Activated CD8-positive, alpha-beta memory T cell treated with anti-CD3 and anti-CD28 coated beads for 24 hours (primary cell): ENCODE measurements around the gene TLE3.

Experiments
- DNase-seq: peaks from one replicate; pipeline ENCODE4 v3.0.0-alpha.2; 2020

The TLE3 gene

DNA sequence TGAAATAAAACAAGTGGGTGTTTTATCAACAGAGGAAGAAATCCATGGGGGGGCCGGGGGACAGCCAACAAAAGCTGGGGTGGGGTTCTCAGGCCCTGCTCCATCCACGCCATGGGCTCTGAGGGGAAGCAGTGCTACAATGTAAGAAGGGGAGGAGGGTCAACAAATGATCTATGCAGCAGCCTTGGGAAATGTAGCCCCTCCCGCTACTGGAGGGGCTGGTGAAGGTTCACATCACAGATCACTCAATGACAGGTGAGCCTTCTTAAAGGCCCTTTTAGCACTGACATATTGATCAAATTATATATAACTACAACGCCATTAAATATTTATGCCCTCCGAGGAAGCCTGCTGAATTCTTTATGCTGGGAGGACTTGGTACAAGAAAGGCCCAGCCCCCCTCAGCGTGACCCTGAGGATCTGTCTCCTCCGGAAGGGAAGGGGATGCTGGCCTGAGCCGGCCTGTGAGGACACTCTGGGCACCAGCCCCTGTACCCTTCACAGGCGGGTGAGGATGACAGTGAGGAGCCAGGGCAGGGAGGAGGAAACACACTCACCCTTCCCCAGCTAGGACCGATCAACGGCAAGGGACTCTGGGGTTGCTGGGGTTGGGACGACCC, 15.3 kb downstream of the TLE3 start:
- DNase-seq: no peak

DNA sequence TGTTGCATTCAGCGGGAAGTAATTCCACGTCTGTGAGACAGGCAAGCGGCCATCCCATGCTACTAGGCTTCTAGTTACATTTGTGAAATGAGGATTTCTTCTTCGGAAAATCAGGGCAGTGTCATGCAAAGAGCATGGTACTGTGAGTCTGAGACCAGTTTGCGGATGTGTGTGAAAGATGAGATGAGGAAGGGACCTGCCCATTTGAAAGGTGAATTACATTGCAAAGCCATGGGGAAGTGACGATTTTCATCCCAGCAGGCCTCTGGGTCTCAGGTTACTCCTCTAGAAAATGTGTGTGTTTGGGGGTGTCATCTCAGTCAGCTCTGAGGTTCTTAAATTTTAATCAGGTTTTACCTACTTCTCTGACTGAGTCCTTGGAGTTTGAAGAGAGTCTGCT, 16.1 kb downstream of the TLE3 start:
- DNase-seq: no peak

DNA sequence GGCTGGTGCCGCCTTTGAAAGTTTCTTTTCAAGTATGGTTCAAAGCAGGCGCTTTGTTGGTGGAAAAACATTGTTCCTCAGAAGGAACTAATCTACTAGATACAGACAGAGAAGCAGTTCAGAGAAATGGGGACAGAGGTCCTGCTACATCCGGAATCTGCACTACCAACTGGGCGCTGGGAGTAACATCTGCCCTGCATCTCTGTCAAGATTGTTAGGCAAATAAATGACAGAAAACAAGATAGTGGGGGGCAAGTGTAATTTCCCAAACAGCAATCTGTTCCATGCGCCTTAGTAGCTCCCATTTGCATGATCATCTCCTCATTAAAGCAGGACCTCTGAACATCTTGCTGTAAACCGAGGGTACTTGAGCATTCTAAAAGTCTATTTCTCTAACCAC, 17.4 kb downstream of the TLE3 start:
- DNase-seq: no peak

DNA sequence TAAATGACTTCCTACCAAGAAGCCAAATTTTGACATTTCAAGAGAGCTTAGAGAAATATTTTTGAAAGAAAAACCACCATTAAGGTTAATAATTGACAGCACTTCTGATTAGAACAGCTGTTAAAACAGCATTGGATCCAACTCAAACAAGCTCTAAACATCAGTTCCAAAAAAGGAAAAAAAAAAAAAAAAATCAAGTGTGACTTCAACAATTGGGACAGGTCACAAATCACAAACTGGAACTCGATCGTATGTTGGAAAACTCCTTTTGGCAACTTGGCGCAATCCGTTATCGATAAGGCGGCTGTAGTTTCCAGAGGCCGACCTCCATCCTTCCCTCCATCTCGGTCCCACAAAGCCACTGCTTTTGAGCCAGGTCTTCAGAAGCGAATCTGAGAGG, 17.8 kb downstream of the TLE3 start:
- no peak for DNase-seq

DNA sequence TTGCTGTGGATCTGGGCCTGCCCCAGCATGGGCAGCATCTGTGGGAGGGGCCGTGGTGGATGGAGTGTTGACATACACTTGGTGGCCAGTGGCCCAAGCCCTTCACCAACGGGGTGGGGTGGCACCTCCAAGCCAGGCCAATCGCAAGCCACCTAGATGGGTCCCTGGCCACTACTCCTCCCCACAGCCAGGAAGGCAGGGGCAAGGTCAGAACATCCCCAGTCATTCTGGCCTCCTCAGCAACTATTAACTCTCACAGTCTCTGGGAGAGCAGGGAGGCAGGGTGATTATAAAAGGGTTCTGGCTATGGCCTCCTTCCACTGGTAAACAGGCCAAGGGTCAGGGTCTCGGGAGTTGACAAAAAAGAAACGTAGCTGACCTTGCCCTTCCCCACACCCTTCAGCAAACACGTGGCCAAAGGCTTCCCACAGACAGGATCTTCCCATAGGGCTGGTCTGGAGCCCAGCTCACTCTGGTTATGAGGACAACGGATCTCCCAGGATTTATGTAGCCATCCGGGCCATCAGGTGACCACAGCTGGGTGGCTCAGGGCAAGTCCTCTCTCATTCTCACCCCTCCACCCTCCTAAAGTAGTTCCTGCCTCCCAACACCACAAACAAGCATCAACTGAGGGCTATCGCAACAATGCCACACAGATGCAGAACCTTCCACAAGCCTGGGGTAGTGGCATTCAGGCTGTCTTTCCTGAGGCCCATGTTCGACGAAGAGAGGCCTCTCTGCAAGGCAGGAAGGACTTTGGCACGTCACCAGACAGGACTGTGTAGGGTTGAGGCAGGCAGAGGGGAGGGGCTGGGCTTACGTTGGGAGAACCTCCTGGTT, 18.9 kb downstream of the TLE3 start:
- no peak for DNase-seq

DNA sequence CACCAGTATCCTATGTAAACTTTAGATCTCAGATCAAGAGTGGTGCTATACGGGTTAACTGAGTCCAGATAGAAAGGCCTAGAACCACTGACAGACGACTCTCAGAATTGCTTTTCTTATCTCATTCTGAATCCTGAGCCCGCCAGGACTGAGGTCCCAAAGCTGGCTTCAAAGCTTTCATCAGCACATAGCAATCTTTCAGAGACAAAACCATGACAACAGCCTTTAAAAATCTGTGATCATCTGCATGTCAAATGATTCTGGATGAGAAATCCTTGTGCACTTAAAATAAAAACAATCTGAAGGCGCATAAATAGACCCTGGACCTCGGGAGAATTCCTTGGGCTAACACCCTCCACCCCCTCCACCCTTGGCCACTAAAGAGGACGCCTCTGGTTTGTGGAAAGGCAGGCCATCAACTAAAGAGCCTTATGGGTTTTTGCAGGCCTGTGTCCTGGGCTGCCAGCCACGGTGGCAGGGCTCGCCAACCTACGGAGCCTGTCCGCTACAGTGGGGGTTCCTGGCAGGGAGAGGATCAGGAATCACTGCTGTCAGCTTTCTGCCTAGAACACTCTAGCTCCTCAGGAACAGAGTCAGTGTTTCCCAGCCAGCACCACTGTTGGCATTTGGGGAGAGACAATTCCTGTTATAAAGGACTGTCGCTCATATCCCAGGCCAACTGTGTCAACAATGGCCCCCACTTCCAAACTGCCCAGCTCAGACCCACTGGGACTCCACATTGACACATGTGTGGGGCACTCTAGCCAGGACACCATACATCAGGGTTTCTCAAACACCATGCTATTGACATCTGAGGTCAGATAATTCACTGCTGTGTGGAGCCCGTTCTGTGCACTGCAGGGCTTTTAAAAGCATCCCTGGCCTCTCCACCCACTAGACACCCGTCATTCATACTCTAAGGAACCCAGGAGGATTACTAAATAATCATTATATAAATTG, 20.2 kb downstream of the TLE3 start:
- no peak for DNase-seq

DNA sequence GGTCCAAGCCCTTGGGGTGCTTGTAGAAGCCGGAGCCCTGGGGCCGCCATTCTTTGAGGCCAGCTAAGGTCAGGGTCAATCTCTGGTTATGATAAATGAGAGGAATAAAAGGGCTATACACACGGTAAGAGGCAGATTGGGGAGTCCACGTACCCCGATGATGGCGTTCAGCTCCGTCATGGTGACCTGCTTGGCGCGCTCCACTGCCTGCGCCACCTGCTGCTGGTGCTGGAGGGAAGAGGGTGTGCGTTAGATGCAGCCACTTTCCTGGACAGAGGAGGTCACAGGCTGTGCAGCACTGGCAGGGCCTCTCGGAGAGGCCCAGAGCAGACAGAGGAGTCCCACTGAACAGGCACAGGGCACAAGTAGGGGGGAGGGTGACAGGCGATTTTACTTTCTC, 23.3 kb downstream of the TLE3 start:
- DNase-seq: no peak

DNA sequence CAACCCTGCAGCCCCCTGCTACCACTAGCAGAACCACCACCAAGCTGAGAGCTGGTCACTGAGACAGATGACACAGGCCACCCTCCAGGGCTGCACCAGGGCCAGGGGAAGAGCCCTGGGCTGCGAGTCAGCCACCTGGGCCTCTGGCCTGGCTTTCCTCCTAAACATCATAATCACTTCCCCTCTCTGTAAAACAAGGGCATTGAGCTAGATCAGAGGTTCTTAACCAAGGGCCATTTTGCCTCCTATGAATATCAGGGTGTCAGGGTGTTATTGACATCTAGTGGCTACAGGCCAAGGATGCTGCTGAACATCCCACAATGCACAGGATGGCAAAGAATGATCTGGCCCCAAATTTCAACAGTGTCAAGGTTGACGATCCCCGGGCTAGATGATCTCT, 25.2 kb downstream of the TLE3 start:
- no peak for DNase-seq

DNA sequence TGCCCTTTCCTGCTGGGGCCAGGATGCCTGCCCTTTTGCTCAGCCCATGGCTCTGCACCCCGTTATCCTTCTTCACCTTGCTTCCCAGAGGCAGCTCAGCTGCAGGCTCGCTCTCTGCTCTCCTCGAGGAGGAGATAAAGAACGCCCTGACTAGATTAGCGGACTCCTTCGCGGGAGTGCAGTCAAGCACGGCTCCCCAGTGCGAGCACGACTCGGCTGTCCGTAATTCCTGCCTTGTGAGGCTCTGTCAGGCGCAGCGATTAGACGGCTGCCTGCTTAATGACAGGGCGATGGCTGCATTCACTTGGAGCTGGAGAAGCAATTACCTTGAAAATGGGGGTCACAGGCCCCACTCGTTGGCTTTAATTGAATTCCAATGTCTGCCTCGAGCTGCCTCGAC, 25.9 kb downstream of the TLE3 start:
- no peak for DNase-seq

DNA sequence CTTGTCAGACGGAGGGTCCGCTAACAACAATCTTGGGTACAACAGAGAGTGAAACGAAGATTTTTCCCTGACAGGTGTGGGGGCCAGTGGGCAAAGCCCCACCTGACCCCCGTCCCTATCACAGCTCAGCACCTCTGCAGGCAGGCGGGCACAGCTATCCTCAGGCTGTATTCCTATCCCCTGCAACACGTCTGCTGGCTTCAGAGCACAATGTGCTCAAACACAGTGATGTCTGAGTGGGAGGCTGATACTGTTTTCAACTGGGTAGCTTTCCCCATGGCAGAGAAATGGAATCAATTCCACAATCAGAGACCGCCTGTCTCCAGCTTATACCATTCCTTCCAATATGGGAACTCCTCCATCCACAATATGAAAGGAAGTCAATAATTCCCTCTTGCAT, 28.0 kb downstream of the TLE3 start:
- DNase-seq: no peak

DNA sequence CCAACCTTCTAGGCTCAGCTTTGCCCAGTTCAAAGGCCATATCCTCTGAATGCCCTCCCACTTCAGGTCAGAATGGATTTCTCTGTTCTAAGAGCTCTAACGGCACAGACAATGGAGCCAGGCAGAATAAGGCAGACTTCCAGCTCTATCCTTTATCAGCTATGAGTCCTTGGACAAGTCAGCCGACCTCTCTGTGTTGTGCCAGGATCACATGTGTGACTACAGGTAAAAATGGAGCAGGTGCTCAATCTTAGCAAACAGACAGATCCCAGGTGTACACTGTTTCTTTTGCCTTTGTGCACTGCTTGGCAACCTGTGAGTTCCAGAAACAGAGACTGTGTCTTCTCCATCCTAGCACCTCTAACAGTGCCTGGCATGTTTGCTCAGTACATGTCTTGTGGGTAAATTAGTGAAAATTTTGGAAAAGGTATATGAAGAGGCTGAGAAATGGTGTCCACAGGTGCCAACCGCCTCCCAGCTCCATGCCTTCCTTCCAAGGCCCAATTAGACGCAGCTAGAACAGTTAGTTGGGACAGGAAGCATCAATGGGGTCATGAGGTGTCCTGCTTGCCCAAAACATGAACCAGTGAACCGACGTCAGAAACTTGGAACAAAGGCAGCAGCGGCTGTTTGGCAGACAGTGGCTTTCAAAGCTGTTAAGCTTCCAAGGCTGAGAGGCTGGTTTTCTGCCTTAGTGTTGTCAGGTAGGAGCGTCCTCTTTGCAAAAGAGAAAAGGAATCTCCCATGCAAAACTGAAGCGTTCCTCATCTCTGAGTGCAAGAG, 28.7 kb downstream of the TLE3 start:
- DNase-seq: no peak

DNA sequence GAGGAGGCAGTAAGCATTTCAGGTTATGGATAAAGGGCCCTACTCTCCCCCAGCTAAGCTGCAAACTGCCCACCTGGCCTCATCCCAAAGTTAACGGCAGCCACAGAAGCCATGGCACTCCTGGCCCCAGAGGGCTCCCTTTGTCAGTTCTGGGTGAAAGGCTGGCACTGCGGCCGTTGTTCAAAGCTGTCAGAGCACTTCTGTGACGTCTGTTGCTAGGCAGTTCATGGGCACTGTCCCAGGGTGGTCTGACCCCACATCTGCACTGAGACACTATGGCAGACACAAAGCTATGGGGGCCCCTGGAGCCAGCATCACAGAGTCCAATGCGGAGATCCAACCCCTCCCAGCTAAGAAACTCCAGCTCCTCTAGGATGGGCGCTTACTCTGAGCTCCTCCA, 30.0 kb downstream of the TLE3 start:
- no peak for DNase-seq

DNA sequence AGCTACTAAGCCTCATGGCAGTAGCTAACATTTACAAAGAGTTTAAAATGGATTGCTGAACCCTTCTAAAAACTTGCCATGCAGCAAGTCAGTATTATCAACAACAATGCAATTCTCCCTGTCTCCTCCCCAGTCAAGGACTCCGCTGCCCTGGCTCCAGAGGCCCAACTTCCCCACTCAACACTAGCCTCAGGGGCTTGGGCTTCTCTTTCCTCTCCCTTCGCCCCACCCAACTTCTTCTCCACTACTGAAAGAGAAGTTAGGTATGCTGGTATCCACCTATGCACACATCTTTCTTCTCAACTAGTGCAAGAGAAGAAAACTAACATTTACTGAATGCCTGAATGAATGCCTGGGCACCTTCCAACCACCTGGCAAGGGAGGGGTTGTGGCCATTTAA, 30.7 kb downstream of the TLE3 start:
- no peak for DNase-seq

DNA sequence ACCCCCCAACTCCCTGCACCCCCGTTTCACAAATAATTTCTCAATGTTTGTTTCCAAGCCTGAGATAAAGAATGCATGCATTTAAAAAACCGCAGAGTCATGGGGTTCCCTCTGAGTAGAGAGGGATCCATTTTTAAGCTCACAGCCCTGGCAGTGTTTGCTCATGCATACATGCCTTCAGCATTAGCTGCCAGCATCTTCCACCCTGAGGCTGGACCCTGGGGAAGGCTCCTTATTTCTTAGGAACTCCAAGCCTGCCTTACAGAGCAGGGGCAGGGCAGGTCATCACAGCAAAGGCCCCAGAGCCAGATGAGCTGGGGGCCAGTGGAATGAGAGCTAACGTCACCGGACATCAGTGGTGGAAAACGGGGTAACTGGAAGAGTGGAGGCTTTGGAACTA, 31.3 kb downstream of the TLE3 start:
- DNase-seq: no peak

DNA sequence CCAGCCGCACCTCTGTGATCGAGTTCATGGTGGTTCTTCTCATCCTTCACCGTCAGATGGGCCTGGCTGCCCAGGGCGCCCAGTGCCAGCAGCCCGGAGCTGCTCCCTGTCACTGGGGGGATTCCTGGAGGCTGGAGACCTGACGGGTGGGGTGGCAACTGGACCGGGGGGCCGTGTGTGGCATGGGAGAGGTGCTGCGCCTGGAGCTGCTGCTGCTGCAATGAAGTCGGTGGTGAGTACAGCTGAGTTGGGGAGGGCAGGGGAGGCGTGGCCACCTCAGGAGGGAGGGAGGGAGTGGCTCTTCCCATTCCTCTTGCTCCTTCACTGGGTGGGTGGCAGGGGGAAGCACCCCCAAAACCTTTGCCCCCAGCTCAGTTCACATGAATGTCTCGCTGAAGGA, 31.7 kb downstream of the TLE3 start:
- DNase-seq: no peak

DNA sequence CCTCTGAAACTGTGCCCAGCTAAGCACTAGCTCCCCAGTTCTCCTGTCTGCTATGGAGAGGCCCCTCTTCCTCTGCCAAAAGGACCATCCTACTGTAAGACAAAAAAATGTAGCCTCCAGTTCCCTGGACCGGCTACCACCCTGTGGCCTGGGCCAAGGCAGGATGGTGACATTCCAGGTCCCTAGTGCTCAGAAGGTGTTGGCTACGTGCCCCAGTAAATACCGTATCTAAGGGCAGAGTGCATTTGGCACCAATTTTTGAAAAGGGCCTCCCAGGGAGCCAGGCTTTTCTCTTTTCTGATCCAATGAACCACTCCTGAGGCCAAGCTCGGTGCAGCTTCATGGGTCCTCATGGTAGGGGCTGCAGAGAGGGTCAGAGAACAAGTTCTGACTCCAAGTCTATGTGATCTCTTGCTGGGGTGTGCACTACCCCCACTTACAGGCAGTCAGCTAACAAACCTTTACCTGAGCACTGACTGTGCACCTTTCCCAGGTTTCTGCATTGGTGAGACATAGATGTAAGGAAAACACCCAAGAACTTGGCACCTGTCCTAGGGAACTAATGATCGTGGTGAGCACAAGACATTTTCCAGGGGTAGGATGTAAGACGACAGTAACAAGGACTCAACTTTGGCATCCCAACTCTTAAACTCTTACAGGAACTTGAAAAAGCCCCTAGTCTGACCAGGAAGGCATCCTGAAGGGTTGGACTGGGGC, 32.6 kb downstream of the TLE3 start:
- no peak for DNase-seq

DNA sequence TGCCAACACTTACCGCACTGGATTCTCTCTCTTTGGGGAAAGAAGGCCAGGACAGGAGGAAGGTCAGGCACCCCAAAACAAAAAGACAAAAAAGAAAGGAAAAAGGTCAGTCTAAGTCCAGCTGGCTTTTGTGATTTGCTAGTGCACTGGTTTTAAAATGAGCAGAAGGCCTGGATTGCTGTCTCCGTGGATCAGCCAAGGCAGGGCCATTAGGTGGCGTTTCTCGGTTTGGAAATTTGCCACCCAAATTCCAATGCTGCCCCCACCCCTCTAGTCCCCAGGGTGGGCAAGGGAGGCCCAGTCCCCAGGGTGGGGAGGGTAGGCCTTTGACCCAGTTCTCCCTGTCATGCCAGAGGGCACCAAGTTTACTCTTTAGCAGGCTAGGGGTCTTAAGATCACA, 33.3 kb downstream of the TLE3 start:
- DNase-seq: no peak

DNA sequence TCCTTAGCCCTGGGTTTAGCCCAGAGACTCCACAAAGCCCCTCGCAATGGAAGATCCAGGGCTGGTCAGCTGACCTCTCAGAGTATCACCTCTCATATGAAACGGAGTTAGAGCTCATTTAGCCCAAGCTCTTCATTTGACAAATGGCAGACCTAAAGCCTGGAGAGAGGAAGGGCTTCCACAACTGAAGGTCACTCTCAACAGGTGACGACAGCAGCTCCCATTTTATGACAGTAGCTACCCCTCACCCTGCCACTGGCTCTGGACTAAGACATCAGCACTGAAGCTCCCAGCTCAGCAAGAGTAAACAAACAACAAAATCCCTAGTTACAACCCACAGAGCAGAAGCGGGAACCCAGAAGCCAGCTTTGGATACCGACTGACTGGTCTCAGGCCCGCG, 33.7 kb downstream of the TLE3 start:
- DNase-seq: no peak

DNA sequence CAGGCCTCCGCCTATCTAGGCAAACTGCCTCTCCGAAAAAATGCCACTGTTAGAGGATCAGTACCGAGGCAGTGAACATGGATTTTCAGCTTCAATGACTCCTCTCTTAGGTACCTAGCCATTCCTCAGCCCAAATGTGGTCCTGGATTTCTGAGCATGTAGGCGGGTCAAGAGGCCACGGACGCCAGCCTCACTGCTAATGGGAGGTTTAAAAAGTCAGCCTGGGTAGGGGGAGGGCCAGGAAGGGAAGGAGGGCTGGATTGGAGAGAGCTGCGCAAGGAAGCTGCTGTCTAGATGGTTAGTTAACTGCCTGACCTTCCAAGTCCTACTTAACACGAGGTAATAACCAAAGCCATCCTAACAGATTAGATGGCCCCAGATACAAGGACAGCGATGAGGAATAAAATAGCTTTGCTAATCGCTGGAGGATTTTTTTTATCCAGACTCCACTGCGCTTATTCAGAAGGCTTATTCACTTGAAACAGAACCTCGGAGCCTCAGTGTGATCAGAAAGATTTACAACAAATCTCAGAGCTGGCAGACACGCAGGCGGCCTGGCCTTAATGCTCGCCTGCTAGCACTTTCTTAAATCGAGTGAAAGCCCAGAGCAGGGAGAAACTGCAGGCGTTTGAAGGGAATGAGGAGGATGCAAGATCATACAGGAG, 34.3 kb downstream of the TLE3 start:
- DNase-seq: no peak

DNA sequence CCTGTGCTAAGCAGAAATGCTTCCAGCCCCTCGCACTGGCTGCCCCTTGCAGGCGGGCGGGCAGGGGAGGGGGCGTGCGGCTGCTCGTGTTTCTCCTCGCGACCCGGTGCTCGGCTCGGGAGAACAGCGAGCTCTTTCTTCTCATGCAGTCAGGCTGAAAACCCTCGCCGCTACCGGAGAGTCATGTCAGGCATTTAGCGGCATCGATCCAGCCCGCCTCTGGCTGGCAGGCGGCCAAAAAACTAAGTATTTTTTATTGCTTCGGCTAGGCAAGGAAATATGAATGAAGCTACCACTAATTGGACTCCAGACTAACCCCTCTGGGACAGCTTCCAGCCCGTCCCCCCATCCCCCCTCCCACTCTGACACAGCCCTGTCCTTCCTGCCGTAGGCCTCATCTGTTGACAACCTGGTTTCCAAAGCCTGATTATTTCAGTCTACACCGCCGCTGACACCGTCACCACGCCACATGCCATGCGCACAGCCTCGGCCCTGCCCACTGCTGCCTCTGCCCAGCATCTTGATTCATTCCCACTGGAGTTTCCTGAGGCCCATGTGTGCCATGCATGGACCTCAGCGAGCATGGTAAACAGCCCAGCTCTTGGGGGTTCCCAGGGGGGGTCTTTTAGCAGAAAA, 35.3 kb downstream of the TLE3 start:
- no peak for DNase-seq

DNA sequence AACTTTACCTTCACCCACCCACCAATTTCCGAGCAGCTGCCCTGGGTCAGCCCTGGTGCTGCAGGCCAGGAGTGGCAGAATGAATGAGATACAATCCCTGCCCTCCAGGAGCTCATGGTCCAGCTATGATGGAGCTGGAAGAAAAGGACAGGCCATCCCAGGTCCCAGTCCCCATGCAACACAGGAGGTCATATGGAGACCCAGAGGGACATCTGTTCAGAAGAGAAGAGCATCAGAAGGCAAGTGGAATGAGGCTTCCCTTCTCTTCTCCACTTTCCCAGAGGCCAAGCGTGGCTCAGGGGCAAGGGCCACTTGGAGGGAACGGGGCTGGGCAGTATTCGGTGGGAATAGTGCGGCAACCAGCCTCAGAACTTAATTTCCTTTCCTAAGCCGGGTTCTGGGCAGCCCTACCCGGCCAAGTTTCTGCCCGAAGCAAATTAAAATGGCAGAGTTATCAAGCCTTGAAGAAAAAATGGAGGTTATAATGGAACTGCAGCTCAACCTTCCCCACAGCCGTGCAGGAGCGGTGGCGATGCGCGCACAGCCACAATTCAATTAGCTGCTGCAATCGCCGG, 35.9 kb downstream of the TLE3 start:
- no peak for DNase-seq
